ENCODE measurements around the gene HS6ST3.

GRCh38 chr13:96403241-96403640, 313.3 kb downstream of the HS6ST3 start:
- TF ChIP-seq CTCF (IDR thresholded peaks at IDR 0.05) (no peak), EP300 (IDR thresholded peaks at IDR 0.05) (no peak), POLR2AphosphoS5 (IDR thresholded peaks at IDR 0.05) (no peak)

Data from upper lobe of left lung (tissue), 4 donors.